Naive thymus-derived CD8-positive, alpha-beta T cell (primary cell): ENCODE results near the gene PITPNM3. TPM values are rescaled to one million over a fixed set of nuclear protein-coding genes. Genes with fewer than 3 reads are reported as not detected.
"Not testable (repeated sequence)": the region's sequence is repeated elsewhere in the genome, so short reads cannot be mapped to it uniquely, and the experiment has no call there.

Experiments used
- ATAC-seq, 2 donors: fragments of 150-1000 bp; cut with Tn5 transposase in 1 of 2; sonication (Bioruptor Pico), chemical (Tn5 transposase) in 1 of 2; 1 replicate in 1 of 2; 2 replicates in 1 of 2; pipeline ENCODE4 v1.10.0; 2021; ENCODE audit warnings: mild to moderate bottlenecking in 2 of 2, moderate library complexity in 2 of 2
- POLR2A ChIA-PET: fragments of 350-600 bp; sonication (Branson Sonifier 250); formaldehyde crosslinking; loops from one replicate; lab custom pipeline; 2021; ENCODE audit warnings: antibody characterized with exemption; lab: Charles Lee
- DNase-seq, 10 donors: peaks; one replicate each; pipeline versions ENCODE4 v3.0.0 to v3.0.0-alpha.2; 2020 to 2022
- H3K27ac Mint-ChIP-seq, 10 donors: one replicate each; pipeline ENCODE4 v1.8.0; 2020 to 2022; ENCODE audit warnings: mild to moderate bottlenecking in 10 of 10, mixed read lengths in 10 of 10, moderate library complexity in 4 of 10, inconsistent platforms in 1 of 10
- H3K27me3 Mint-ChIP-seq, 5 donors: one replicate each; pipeline ENCODE4 v1.8.0; 2021 to 2022; ENCODE audit warnings: mixed read lengths in 5 of 5
- H3K36me3 Mint-ChIP-seq, 3 donors: one replicate each; pipeline ENCODE4 v1.8.0; 2020 to 2022; ENCODE audit warnings: mixed read lengths in 3 of 3, mild to moderate bottlenecking in 2 of 3, inconsistent platforms in 1 of 3
- H3K4me1 Mint-ChIP-seq, 4 donors: one replicate each; pipeline ENCODE4 v1.8.0; 2021 to 2022; ENCODE audit warnings: mixed read lengths in 4 of 4
- H3K4me3 Mint-ChIP-seq, 10 donors: one replicate each; pipeline ENCODE4 v1.8.0; 2020 to 2022; ENCODE audit warnings: mild to moderate bottlenecking in 10 of 10, mixed read lengths in 10 of 10, moderate library complexity in 6 of 10, inconsistent platforms in 1 of 10
- H3K9me3 Mint-ChIP-seq, 9 donors: one replicate each; pipeline ENCODE4 v1.8.0; 2020 to 2022; ENCODE audit warnings: mixed read lengths in 9 of 9, mild to moderate bottlenecking in 3 of 9, inconsistent platforms in 1 of 9, moderate library complexity in 1 of 9
- polyA plus RNA-seq, 3 donors: library from polyadenylated mRNA; unstranded; fragments of 300-500 nt; fragmentation: Illumina TruSeq; gene quantifications; one replicate each; pipeline ENCODE4 v1.2.3, GENCODE V29; 2021
- total RNA-seq, 8 experiments: library from RNA in 2 of 8; stranded (reverse) in 2 of 8; gene quantifications; one replicate each; pipeline ENCODE4 v1.2.3 and lab custom pipeline; 2021 to 2026

The PITPNM3 gene
- total and polyA plus RNA-seq, 5 experiments from 2014 or later, result 0.44 to 0.74 TPM; not detected in 3

- H3K27me3 Mint-ChIP-seq, DNase-seq, H3K4me3 Mint-ChIP-seq, ATAC-seq, H3K9me3 Mint-ChIP-seq, POLR2A ChIA-PET: not testable (repeated sequence)
- peak overlapping the region in 1 of 10 donors; percentile 28 for H3K27ac Mint-ChIP-seq
- H3K4me1 Mint-ChIP-seq, result peaks cover 19 to 28% (median 23%) of the 10 kb centered on the region in 4 donors
- peaks cover 0 to 14% (median 0%) of the 10 kb centered on the region in 3 donors for H3K36me3 Mint-ChIP-seq
Observed at GRCh38 chr17:6573495-6573894, 17.1 kb upstream of the PITPNM3 start.

- Mint-ChIP-seq H3K4me3 (no peak overlapping the region), H3K4me1 (peaks cover 19 to 28% (median 23%) of the 10 kb centered on the region in 4 donors), H3K36me3 (peaks cover 0 to 9% (median 0%) of the 10 kb centered on the region in 3 donors), H3K27me3 (peaks cover 0 to 3% (median 0%) of the 10 kb centered on the region in 5 donors), H3K27ac (peak overlapping the region in 1 of 10 donors; percentile 56), H3K9me3 (no peaks in the 10 kb centered on the region)
- no peak for DNase-seq
- POLR2A ChIA-PET, result no interaction called here
- ATAC-seq, result no peak
Observed at GRCh38 chr17:6572972-6573370, 16.6 kb upstream of the PITPNM3 start.

- H3K4me3 Mint-ChIP-seq, result no peak overlapping the region
- no peaks in the 10 kb centered on the region for H3K9me3 Mint-ChIP-seq
- H3K27ac Mint-ChIP-seq, result no peak overlapping the region
- H3K4me1 Mint-ChIP-seq, result peaks cover 15 to 24% (median 17%) of the 10 kb centered on the region in 4 donors
- H3K36me3 Mint-ChIP-seq, result no peaks in the 10 kb centered on the region
- peaks cover 0 to 6% (median 0%) of the 10 kb centered on the region in 5 donors for H3K27me3 Mint-ChIP-seq
- POLR2A ChIA-PET, result no interaction called here
- DNase-seq (no peak), ATAC-seq (no peak)
Observed at GRCh38 chr17:6571452-6571781, 15.1 kb upstream of the PITPNM3 start.

- POLR2A ChIA-PET, result no interaction called here
- Mint-ChIP-seq H3K27ac (peak overlapping the region in 1 of 10 donors; percentile 43), H3K27me3 (peaks cover 0 to 8% (median 0%) of the 10 kb centered on the region in 5 donors), H3K36me3 (peaks cover 0 to 2% (median 0%) of the 10 kb centered on the region in 3 donors), H3K4me3 (no peak overlapping the region), H3K9me3 (no peaks in the 10 kb centered on the region), H3K4me1 (peaks cover 12 to 20% (median 15%) of the 10 kb centered on the region in 4 donors)
- DNase-seq (no peak), ATAC-seq (no peak)
Observed at GRCh38 chr17:6570731-6571451, 14.5 kb upstream of the PITPNM3 start.

- Mint-ChIP-seq H3K9me3 (no peaks in the 10 kb centered on the region), H3K4me1 (peaks cover 0 to 7% (median 2%) of the 10 kb centered on the region in 4 donors), H3K36me3 (peaks cover 0 to 5% (median 0%) of the 10 kb centered on the region in 3 donors), H3K27me3 (peaks cover 1 to 14% (median 4%) of the 10 kb centered on the region in 5 donors), H3K27ac (no peak overlapping the region), H3K4me3 (no peak overlapping the region)
- POLR2A ChIA-PET, result no interaction called here
- no peak for ATAC-seq
- no peak for DNase-seq
Observed at GRCh38 chr17:6569370-6570285, 13.3 kb upstream of the PITPNM3 start.

GRCh38 chr17:6568184-6568758 lies 11.9 kb upstream of the PITPNM3 start:
- Mint-ChIP-seq H3K36me3 (peaks cover 0 to 7% (median 1%) of the 10 kb centered on the region in 3 donors), H3K4me1 (peaks cover 0 to 3% (median 1%) of the 10 kb centered on the region in 4 donors), H3K27me3 (peaks cover 7 to 25% (median 12%) of the 10 kb centered on the region in 5 donors), H3K27ac (peak overlapping the region in 1 of 10 donors; percentile 18), H3K4me3 (no peak overlapping the region), H3K9me3 (no peaks in the 10 kb centered on the region)
- ATAC-seq (no peak), DNase-seq (no peak)
- POLR2A ChIA-PET, result no interaction called here

GRCh38 chr17:6567528-6568183 lies 11.3 kb upstream of the PITPNM3 start:
- Mint-ChIP-seq H3K4me3 (no peak overlapping the region), H3K36me3 (peaks cover 0 to 10% (median 4%) of the 10 kb centered on the region in 3 donors), H3K4me1 (peaks cover 0 to 2% (median under 1%) of the 10 kb centered on the region in 4 donors), H3K27ac (peak overlapping the region in 1 of 10 donors; percentile 18), H3K27me3 (peaks cover 10 to 32% (median 18%) of the 10 kb centered on the region in 5 donors), H3K9me3 (no peaks in the 10 kb centered on the region)
- DNase-seq (no peak), ATAC-seq (no peak)
- POLR2A ChIA-PET, result no interaction called here

- peaks cover 0 to 7% (median 4%) of the 10 kb centered on the region in 4 donors for H3K4me1 Mint-ChIP-seq
- peaks cover 0 to 10% (median 4%) of the 10 kb centered on the region in 3 donors for H3K36me3 Mint-ChIP-seq
- no peak overlapping the region for H3K27ac Mint-ChIP-seq
- H3K27me3 Mint-ChIP-seq, result peaks cover 31 to 71% (median 50%) of the 10 kb centered on the region in 5 donors
- POLR2A ChIA-PET, result no interaction called here
- no peak for ATAC-seq
- H3K4me3 Mint-ChIP-seq, result no peak overlapping the region
- no peak for DNase-seq
- no peaks in the 10 kb centered on the region for H3K9me3 Mint-ChIP-seq
Observed at GRCh38 chr17:6561446-6561845, 5.1 kb upstream of the PITPNM3 start.

GRCh38 chr17:6560496-6560895 lies 4.1 kb upstream of the PITPNM3 start:
- H3K27ac Mint-ChIP-seq, result no peak overlapping the region
- peaks cover 0 to 7% (median 4%) of the 10 kb centered on the region in 3 donors for H3K36me3 Mint-ChIP-seq
- H3K27me3 Mint-ChIP-seq, result peaks cover 32 to 70% (median 51%) of the 10 kb centered on the region in 5 donors
- DNase-seq, result no peak
- no peak overlapping the region for H3K4me3 Mint-ChIP-seq
- no peak for ATAC-seq
- POLR2A ChIA-PET, result no interaction called here
- peaks cover under 1 to 8% (median 5%) of the 10 kb centered on the region in 4 donors for H3K4me1 Mint-ChIP-seq
- no peaks in the 10 kb centered on the region for H3K9me3 Mint-ChIP-seq

- POLR2A ChIA-PET, result no interaction called here
Observed at GRCh38 chr17:6559753-6560215, 3.4 kb upstream of the PITPNM3 start.

GRCh38 chr17:6558932-6559752 lies 2.8 kb upstream of the PITPNM3 start:
- H3K27ac Mint-ChIP-seq, result no peak overlapping the region
- ATAC-seq (no peak), DNase-seq (no peak)
- H3K36me3 Mint-ChIP-seq, result peaks cover 0 to 10% (median 4%) of the 10 kb centered on the region in 3 donors
- POLR2A ChIA-PET, result interaction anchor here (1.1 kb wide), 1 partner anchor 10 kb away, joined by 3 read pairs; no protein-coding TSS in a partner anchor
- H3K9me3 Mint-ChIP-seq, result no peaks in the 10 kb centered on the region
- H3K27me3 Mint-ChIP-seq, result peaks cover 37 to 75% (median 52%) of the 10 kb centered on the region in 5 donors
- peaks cover 8 to 17% (median 12%) of the 10 kb centered on the region in 4 donors for H3K4me1 Mint-ChIP-seq
- peak overlapping the region in 1 of 10 donors; percentile 58 for H3K4me3 Mint-ChIP-seq

More at GRCh38 chr17:6559753-6560215, 3.4 kb upstream of the PITPNM3 start:
- H3K9me3 Mint-ChIP-seq, result no peaks in the 10 kb centered on the region
- peaks cover 8 to 15% (median 10%) of the 10 kb centered on the region in 4 donors for H3K4me1 Mint-ChIP-seq
- peaks cover 36 to 74% (median 55%) of the 10 kb centered on the region in 5 donors for H3K27me3 Mint-ChIP-seq
- H3K27ac Mint-ChIP-seq, result no peak overlapping the region
- H3K4me3 Mint-ChIP-seq, result no peak overlapping the region
- peaks cover 0 to 11% (median 4%) of the 10 kb centered on the region in 3 donors for H3K36me3 Mint-ChIP-seq
- no peak for DNase-seq
- no peak for ATAC-seq
